ENCODE data around the gene COPS6.

- TF ChIP-seq FOXM1 (IDR thresholded peaks at IDR 0.05; ENCODE audit: borderline replicate concordance): no peak
- TF ChIP-seq SUZ12 (IDR thresholded peaks at IDR 0.05): no peak
- TF ChIP-seq ARNT (IDR thresholded peaks at IDR 0.05): no peak
- TF ChIP-seq CTBP1 (IDR thresholded peaks at IDR 0.05; ENCODE audit: borderline replicate concordance): no peak
- no peak for TF ChIP-seq LEF1 (IDR thresholded peaks at IDR 0.05; ENCODE audit: borderline replicate concordance)
- TF ChIP-seq ELF4 (IDR thresholded peaks at IDR 0.05): no peak
- no peak for TF ChIP-seq FOXA1 (IDR thresholded peaks at IDR 0.05)
- no peak for TF ChIP-seq BHLHE40 (IDR thresholded peaks at IDR 0.05; ENCODE audit: borderline replicate concordance)
- TF ChIP-seq FOXK2 (IDR thresholded peaks at IDR 0.05): no peak
Observed at GRCh38 chr7:100063376-100063775, 25.4 kb upstream of the COPS6 start.

Data from HEK293T (cell line).